HUDEP-2 (cell line): ENCODE measurements around the gene ARFGEF2.
"Not testable (repeated sequence)": the region's sequence is repeated elsewhere in the genome, so short reads cannot be mapped to it uniquely, and the experiment has no call there.

Source experiments
- DNase-seq, 76 experiments: peaks; one replicate each; lab custom pipeline; 2025; ENCODE audit not compliant: unreplicated experiment in 76 of 76; lab: John Stamatoyannopoulos, UW

Gene ARFGEF2

DNA sequence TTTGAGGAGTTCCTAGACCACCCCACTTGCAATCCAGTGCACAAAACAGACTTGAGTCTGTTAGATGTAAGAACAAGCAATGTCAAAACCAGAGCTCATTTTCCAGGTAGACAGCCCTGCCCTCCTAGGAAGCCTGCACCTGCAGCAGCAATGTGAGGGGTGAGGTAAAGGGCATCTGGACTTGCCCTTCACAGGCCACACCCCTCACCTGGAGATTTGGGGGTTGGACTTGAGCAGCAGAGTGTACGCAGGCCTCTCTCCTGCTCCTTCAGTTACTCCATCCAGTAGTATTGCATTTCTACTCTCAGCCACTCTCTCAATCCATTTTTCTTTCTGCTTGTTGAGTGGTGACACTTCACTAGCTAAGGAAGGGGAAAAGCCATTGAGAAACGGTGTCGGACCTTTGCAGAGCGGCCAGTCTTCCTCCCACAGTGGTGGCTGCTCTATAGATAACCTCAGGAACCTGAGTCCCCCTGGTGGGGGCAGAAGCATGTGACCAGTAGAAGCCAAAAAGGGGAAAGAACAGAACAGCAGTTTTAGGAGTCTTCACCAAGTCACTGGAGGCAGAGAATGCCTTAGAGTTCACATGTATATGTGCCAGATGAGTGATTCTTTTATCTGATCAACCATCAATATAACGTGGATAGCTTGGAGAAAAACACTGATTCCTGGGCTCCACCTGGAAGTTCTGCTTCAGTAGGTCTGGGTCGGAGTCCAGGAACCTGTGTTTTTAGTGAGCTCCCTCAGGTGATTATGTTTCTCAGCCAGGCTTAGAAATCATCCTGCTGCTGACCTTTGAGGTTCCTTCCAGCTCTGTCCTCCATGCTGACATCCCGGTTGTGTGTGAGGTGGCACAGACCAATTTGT is 28.0 kb downstream of the ARFGEF2 start:
- DNase-seq: no peak

DNA sequence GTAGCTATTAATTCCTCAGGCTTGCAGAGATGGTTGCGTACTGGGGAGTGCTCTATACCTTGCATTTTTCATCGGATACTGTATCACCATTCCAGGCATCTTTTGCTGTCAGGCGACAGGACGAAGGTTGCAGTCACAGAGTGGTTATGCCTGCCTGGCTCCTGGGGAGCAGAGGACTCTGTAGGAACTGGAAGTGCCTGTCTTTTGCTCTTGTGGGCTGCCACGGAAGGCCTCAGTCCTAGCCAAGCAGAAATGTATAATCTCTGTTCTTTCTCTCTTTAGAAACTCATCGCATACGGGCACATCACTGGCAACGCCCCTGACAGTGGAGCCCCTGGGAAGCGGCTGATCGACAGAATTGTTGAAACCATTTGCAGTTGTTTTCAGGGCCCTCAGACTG is 29.5 kb downstream of the ARFGEF2 start:
- no peak for DNase-seq

- no peak for DNase-seq
These were observed 30.1 kb downstream of the ARFGEF2 start for GRCh38 chr20:48951646-48952045.

DNA sequence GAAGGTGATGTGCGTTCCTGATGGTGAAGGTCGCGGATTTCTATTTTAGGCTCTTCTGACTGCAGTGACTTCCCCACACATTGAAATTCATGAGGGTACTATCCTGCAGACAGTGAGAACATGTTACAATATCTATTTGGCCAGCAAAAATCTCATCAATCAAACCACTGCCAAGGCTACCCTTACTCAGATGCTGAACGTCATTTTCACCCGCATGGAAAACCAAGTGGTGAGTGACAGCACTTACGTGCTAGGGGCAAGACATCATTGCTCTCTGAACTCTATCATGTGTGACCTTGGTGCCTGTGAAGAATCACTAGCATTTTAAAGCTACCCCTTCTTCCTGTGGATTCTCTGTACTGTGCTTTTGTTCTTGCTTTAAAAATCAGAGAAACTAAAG is 31.1 kb downstream of the ARFGEF2 start:
- no peak for DNase-seq

DNA sequence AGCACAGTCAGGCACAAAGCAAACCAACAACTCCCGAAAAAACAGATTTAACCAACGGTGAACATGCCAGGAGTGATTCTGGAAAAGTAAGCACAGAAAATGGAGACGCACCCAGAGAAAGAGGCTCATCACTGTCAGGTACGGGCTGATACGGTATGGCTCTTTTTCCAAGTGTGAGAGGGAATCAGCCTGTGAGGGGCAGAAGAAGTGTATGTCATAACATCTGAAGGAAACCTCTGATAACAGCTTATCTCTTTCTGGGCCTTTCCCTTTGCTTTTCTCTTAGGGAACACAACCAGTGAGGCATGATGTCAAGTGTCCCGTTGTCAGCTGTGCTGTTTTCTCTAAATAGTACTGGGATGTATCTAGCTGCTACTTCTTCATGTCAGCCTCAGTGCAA is 32.1 kb downstream of the ARFGEF2 start:
- no peak for DNase-seq

DNA sequence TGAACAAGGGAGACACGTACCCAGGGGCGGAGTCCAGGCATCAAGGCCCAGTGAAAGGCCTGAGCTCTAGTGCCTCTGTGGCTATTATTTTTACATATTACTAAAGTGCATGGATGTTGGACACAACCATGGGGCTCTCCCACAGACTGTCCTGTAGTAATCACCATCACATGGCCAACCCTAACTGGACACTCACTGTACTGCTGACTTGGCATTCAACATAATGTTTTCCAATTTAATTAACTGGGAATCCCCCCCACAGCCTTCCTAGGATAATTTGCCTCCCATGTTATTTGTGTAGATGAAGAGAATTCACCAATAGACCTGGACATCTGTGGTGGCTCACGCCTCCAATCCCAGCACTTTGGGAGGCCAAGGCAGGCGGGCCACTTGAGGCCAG is 34.5 kb downstream of the ARFGEF2 start:
- DNase-seq: no peak

GRCh38 chr20:48957053-48957481 is 35.6 kb downstream of the ARFGEF2 start:
- DNase-seq: peak in 8 of 76 experiments; percentile 1 to 39 (median 10)

GRCh38 chr20:48957533-48957932 is 36.0 kb downstream of the ARFGEF2 start:
- DNase-seq: peak in 6 of 76 experiments; percentile 7 to 32 (median 14)

GRCh38 chr20:48958743-48959142 is 37.2 kb downstream of the ARFGEF2 start:
- DNase-seq: no peak

GRCh38 chr20:48959899-48960550 is 38.5 kb downstream of the ARFGEF2 start:
- no peak for DNase-seq

- DNase-seq: no peak
These were observed 40.9 kb downstream of the ARFGEF2 start for GRCh38 chr20:48962421-48962820.

- no peak for DNase-seq
These were observed 41.7 kb downstream of the ARFGEF2 start for GRCh38 chr20:48962976-48963771.

DNA sequence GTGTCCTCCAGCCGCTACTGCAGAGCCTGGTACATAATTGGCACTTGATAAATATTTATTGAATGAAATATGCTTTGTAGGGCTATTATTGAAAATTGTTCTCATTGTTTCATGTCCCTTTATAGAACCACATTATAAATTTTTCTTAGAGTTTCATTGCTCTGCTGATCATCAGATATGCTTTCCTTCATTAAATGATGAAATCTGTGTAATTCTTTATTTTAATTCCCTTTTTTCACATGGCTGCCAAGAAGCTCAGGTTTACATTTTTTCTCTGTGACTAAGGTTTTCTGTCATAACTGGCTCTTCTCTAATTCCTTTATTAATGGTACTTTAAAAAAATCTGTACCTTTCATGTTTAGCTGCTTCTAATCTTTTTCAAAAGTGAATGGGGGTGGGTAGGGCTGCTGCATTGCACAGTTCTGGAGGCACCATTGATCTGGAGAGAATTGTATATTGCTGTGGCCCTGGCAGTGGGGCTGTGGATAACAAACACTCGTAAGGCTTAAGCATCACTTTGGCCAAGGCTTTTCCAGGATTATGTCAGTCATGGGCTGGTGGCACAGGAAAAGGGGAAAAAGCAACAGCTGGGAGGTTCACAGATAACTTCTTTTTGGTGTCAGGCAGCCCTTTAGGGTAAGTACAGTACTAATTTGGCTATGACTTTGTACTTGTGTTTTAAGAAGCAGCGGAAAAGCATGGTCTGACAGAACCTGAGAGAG is 43.8 kb downstream of the ARFGEF2 start:
- no peak for DNase-seq

- DNase-seq: no peak
These were observed 49.3 kb downstream of the ARFGEF2 start for GRCh38 chr20:48970681-48971365.

DNA sequence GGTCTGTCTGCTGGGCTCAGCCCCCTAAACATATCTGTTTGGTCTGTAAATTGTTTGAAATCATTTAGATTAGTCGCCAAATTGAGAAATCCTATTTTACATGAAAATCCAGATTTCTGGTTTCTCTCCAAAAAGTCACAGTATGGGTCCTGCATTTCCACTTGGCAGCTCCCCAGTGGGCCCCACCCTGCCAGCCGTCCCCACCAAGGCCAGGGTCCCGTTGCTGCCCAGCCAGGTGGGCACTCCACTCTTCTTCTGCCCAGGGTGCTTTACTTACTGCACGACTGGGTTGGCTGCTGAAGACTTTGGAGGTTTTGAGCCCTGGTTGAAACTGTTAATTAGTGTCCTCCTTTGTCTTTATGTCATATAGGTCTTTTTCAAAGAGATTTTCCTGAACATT is 50.4 kb downstream of the ARFGEF2 start:
- no peak for DNase-seq

- no peak for DNase-seq
These were observed 51.3 kb downstream of the ARFGEF2 start for GRCh38 chr20:48972816-48973215.

- no peak for DNase-seq
These were observed 54.4 kb downstream of the ARFGEF2 start for GRCh38 chr20:48975955-48976354.

DNA sequence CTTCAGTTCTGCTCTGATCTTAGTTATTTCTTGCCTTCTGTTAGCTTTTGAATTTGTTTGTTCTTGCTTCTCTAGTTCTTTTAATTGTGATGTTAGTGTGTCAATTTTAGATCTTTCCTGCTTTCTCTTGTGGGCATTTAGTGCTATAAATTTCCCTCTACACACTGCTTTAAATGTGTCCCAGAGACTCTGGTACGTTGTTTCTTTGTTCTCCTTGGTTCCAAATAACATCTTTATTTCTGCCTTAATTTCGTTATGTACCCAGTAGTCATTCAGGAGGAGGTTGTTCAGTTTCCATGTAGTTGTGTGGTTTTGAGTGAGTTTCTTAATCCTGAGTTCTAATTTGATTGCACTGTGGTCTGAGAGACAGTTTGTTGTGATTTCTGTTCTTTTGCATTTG is 58.5 kb downstream of the ARFGEF2 start:
- not testable (repeated sequence) for DNase-seq

DNA sequence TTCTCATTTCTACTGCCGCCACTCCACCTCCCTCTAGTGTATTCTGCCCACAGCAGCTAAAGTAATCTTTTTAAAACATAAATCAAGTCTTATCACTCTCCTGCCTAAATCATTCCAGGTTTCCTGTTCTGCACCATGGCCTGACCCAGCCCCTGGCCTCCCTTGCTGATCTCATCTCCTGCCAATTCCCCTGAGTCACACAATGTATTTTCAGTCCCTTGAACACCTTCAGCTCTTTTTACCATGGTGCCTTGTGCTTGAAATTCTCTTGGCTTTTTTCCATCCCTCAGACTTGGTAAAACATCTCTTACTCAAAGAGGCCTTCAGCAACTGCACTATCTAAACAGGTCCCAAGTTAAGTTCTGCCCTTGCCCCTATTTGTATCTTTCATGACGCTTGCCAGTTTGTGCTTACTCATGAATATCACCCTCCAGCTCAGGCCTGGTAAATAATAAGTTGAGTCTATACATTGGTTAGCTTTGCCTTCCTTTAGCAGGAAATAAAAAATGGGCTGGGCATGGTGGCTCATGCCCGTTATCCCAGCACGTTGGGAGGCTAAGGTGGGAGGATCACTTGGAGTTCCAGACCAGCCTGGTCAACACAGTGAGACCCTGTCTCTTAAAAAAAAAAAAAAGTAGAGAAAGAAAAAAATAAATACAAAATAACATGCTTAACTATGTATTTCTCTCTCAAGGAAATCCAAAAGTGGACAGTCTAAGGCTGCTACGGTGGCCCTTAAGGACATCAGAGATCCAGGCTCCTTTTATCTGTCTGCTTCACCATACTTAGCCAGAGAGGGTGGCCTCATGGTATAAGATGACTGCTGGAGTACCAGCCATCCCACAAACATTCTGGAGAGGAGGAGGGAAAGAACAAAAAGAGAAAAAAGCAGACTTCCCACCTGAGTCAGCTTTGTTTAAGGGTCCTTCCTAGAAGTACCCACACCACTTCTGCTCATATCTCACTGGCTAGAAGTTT is 62.2 kb downstream of the ARFGEF2 start:
- DNase-seq: no peak
